Measurements from ENCODE around the gene VPS13D. TPM values are rescaled to one million over a fixed set of nuclear protein-coding genes. Genes with fewer than 3 reads are reported as not detected.

The VPS13D gene
- total RNA-seq, 4 donors from 2014 or later: 77.5 to 142 (median 94.4) TPM

DNA sequence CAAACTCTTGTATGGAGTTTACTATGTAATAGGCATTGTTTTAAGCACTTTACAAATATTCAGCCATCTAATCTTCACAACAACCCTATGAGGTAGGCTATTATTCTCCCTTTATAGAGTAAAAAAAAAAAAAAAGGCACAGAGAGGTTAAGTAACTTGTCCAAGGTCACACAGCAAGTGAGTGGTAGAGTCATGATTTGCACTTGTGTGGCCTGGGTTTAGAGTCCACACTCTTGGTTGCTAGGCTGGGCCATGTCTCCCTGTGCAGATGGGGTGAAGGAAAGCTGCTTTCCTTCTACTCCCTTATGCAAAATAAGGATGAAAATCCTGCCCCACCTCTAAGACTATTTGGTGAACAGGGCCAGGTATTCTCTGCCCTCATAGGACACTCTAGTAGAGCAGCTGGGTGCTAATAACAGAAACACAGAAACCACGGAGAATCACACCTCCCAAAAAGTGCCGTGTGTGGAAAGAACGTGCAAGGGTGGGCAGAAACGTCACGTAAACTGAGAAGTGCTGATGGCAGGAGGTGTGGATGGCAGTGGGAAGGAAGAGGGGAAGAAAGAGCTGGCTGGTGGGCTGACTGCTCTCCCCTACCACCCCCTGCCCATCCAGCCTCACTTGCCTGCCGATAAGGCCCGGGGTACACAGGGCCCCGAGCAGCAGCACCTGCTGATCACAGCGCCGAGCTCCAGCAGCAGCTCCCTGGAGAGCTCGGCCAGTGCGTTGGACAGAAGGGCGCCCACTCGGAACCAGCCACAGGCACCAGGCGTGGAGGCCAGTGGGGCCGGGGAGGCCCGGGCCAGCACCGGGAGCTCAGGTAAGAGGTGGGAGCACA, 28.3 kb upstream of the VPS13D start:
- TF ChIP-seq, protein P1, sequence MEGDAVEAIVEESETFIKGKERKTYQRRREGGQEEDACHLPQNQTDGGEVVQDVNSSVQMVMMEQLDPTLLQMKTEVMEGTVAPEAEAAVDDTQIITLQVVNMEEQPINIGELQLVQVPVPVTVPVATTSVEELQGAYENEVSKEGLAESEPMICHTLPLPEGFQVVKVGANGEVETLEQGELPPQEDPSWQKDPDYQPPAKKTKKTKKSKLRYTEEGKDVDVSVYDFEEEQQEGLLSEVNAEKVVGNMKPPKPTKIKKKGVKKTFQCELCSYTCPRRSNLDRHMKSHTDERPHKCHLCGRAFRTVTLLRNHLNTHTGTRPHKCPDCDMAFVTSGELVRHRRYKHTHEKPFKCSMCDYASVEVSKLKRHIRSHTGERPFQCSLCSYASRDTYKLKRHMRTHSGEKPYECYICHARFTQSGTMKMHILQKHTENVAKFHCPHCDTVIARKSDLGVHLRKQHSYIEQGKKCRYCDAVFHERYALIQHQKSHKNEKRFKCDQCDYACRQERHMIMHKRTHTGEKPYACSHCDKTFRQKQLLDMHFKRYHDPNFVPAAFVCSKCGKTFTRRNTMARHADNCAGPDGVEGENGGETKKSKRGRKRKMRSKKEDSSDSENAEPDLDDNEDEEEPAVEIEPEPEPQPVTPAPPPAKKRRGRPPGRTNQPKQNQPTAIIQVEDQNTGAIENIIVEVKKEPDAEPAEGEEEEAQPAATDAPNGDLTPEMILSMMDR (IDR thresholded peaks at IDR 0.05; ENCODE audit: low read depth): no peak

DNA sequence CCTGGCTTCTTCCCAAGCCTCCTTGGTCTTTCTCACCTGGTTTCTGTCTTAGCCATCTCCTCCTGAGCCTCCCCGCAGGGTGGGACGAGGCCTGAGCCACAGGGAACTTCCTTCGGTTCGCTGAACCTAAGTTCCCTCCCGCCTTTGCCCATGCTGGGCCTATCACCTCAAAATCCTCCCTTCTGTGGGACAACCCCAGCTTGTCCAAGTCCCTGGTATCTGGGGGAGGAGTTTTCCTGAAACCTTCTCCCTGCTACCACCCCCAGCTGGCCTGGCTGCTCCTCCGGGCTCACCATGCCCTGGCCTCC, 27.7 kb upstream of the VPS13D start:
- TF ChIP-seq, protein P1 (IDR thresholded peaks at IDR 0.05; ENCODE audit: low read depth): no peak

DNA sequence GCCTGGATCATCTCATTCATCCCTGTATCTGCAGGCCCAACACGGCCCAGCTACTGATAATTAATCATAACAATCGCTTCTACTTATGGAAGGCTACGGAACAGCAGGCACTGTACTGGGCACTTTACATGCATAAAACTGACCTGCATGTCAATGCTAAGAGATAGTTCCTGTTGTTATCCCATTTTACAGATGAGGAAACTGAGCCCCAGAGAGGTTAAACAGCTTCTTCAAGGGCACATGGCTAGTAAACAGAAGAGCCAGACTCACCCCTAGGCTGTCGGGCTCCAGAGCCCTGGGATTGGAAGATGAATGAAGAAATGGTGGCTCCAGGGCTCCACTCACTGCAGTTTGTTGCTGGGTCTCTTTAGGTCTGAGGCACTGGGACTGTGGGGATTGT, 27.3 kb upstream of the VPS13D start:
- TF ChIP-seq, protein P1 (IDR thresholded peaks at IDR 0.05; ENCODE audit: low read depth): no peak

DNA sequence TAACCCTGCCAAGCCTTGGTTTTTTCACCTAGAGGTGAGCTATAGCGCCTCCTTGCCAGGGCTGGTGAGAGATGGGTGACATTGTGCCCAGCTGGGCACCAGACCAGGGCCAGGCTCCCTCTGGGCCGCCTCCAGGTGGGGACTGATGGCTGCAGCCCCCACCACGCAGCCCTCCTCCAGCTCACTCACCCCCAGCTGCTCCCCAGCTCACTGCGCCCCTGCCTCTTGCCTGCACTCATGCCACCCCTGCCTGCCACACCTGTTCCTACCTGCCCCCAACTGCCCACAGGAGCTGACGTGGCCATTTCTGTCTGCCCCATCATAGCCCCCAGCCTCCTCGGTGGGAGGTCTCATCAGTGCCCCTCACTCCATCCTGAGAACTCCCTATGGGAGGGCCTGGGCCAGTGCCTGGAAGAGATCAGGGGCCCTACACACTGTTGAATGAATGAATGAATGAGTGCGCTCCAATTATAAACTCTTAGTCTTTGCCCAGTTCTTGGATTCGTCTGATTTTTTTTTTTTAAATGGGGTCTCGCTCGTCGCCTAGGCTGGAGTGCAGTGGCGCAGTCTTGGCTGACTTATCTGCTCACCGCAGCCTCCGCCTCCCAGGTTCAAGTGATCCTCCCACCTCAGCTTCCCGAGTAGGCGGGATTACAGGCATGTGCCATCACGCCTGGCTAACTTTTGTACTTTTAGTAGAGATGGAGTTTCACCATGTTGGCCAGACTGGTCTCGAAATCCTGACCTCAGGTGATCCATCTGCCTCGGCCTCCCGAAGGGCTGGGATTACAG, 26.4 kb upstream of the VPS13D start:
- TF ChIP-seq, protein P1 (IDR thresholded peaks at IDR 0.05; ENCODE audit: low read depth): no peak

DNA sequence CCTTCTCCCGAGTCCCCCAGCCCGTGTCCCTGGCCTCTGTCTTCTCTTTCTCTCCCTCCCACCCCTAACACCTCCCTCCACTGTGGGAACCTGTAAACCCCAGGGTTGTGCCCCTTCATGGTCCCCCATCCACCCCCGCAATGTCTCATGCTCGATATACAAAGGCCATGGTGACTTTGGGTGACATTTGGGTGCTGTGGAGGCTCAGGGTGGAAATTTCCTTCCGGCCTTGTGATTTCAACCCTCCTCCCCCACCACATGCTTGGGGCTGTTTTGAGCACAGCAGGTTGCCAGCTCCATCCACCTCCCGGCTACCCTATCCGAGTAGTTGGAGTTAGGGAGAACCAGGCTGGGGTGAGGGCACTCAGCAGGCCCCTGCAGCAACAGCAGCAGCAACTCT, 25.7 kb upstream of the VPS13D start:
- TF ChIP-seq, protein P1 (IDR thresholded peaks at IDR 0.05; ENCODE audit: low read depth): no peak

DNA sequence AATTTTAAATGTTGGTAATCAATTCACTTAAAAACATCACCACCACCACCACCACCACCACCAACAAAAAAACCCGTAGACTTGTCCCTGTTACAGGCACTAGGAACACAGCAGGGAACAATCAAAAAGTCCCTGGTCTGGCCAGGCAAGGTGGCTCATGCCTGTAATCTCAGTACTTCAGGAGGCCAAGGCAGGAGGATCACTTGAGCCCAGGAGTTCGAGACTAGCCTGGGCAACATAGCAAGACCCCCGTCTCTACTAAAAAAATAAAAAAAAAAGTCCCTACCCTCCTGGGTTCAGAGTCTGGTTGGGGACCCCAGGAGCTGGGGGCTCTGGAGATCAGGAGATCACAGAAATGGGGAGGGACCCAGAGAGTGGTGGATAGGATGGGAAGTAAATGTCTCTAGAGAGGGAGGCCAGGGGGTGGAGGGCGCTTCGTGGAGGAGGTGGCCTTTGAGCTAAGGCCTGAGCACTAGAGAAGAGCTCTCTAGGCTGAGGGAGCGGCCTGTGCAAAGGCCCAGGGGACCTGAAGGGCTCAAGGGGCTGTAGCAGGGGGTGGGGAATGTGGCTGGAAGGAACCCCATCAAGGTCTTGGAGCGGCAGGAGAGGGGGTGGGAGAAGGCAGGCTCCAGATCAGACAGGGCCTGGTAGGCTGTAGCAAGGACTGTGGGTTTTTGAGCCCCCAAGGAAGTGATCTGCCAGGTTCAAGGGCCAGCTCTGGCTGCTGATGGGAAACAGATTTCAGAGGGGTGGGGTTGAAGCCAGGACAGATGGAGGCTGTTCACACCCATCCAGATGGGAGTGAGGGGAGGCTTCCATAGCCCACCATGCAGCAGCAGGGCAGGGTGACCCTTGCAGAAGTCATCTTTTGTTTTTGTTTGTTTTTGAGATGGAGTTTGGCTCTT, 24.8 kb upstream of the VPS13D start:
- TF ChIP-seq, protein P1 (IDR thresholded peaks at IDR 0.05; ENCODE audit: low read depth): no peak

Measured in subcutaneous adipose tissue (tissue), 4 donors.